ENCODE results near the gene MMP12. TPM values are rescaled to one million over a fixed set of nuclear protein-coding genes. Genes with fewer than 3 reads are reported as not detected.

The MMP12 gene
- total and polyA plus RNA-seq, 3 donors from 2014 or later = 0.25 to 0.61 TPM; not detected in 1

- Histone ChIP-seq H3K4me1 (no peaks in the 10 kb centered on the region), H3K27me3 (no peaks in the 10 kb centered on the region), H3K27ac (no peak overlapping the region), H3K9me3 (no peaks in the 10 kb centered on the region), H3K4me3 (no peak overlapping the region), H3K36me3 (ENCODE audit: low read depth, missing control alignments) (no peaks in the 10 kb centered on the region)
- intact Hi-C loops (cut with DNase I; ENCODE audit: low total_unique reads) = no loop called here
- 76 to 86% methylated on average over 2 of the region's 2 CpGs for WGBS, 2 donors
- no peak for DNase-seq
- TF ChIP-seq POLR2A (IDR thresholded peaks at IDR 0.05) (no peak), CTCF (IDR thresholded peaks at IDR 0.05) (no peak)
Observed at GRCh38 chr11:102837646-102838045, 37.1 kb downstream of the MMP12 start.

DNA sequence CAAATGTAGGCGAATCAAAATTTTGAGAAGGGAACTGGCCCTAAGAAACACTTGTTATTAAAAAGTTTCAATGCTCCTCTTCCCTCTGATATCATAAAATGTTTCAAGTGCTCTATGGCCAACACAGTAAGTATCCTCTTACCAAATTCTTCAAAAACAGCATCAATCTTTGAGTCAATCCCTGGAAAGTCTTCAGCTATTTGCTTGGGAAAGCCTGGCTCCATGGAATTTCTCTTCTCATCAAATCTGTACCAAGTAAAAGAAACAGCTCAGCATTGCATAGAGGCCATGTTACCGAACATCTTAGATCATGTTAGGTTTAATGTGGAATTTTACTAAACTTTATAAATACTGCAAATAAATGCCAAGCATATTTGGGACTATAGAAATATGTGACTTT is 37.6 kb downstream of the MMP12 start:
- Histone ChIP-seq H3K9me3 (no peaks in the 10 kb centered on the region), H3K36me3 (ENCODE audit: low read depth, missing control alignments) (no peaks in the 10 kb centered on the region), H3K27ac (no peak overlapping the region), H3K4me3 (no peak overlapping the region), H3K27me3 (no peaks in the 10 kb centered on the region), H3K4me1 (no peaks in the 10 kb centered on the region)
- WGBS, 2 donors = 90 to 96% methylated on average over 2 of the region's 2 CpGs
- intact Hi-C loops (cut with DNase I; ENCODE audit: low total_unique reads) = no loop called here
- TF ChIP-seq CTCF (IDR thresholded peaks at IDR 0.05) (no peak), POLR2A (IDR thresholded peaks at IDR 0.05) (no peak)
- no peak for DNase-seq

GRCh38 chr11:102836290-102836875 is 38.4 kb downstream of the MMP12 start:
- H3K27ac ChIP-seq = no peak overlapping the region
- WGBS, 2 donors = 63 to 68% methylated on average over 3 of the region's 3 CpGs
- intact Hi-C loops (cut with DNase I; ENCODE audit: low total_unique reads) = no loop called here
- H3K4me3 ChIP-seq = no peak overlapping the region
- H3K4me1 ChIP-seq = no peaks in the 10 kb centered on the region
- no peaks in the 10 kb centered on the region for H3K36me3 ChIP-seq (ENCODE audit: low read depth, missing control alignments)
- no peaks in the 10 kb centered on the region for H3K27me3 ChIP-seq
- TF ChIP-seq CTCF (IDR thresholded peaks at IDR 0.05) (no peak), POLR2A (IDR thresholded peaks at IDR 0.05) (no peak)
- H3K9me3 ChIP-seq = no peaks in the 10 kb centered on the region
- no peak for DNase-seq

DNA sequence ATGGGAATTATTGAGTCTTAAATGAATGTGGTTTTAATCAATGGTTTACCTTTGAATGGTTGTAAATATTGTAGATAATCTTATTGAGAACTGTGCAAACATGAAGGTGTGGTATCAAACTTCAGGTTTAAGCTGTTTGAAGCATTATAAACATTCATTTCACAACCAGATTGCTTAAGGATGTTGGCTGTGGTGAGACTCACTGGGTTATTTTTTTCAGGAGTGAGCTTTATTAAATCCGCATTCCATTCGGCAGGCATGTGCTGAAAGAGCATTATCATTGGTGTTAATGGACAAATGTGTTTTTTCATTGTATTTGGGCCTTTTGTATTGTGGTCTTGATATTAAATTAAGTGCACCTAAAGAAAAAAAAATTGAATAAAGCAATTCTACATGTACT is 41.1 kb downstream of the MMP12 start:
- Histone ChIP-seq H3K27me3 (no peaks in the 10 kb centered on the region), H3K9me3 (no peaks in the 10 kb centered on the region), H3K27ac (no peak overlapping the region), H3K4me1 (no peaks in the 10 kb centered on the region), H3K36me3 (ENCODE audit: low read depth, missing control alignments) (no peaks in the 10 kb centered on the region), H3K4me3 (no peak overlapping the region)
- no peak for TF ChIP-seq POLR2A (IDR thresholded peaks at IDR 0.05)
- no peak for TF ChIP-seq CTCF (IDR thresholded peaks at IDR 0.05)
- intact Hi-C loops (cut with DNase I; ENCODE audit: low total_unique reads) = no loop called here
- 86 to 93% methylated on average over 2 of the region's 2 CpGs for WGBS, 2 donors
- no peak for DNase-seq

GRCh38 chr11:102832612-102833011 is 42.2 kb downstream of the MMP12 start:
- intact Hi-C loops (cut with DNase I; ENCODE audit: low total_unique reads) = no loop called here
- DNase-seq = no peak
- no peaks in the 10 kb centered on the region for H3K4me1 ChIP-seq
- no peaks in the 10 kb centered on the region for H3K27me3 ChIP-seq
- no peak overlapping the region for H3K27ac ChIP-seq
- H3K9me3 ChIP-seq = no peaks in the 10 kb centered on the region
- WGBS, 2 donors = 60 to 73% methylated on average over 7 of the region's 7 CpGs
- peak overlapping the region in 1 of 2 donors; percentile 17 for H3K4me3 ChIP-seq
- no peaks in the 10 kb centered on the region for H3K36me3 ChIP-seq (ENCODE audit: low read depth, missing control alignments)
- TF ChIP-seq CTCF (IDR thresholded peaks at IDR 0.05) = no peak
- no peak for TF ChIP-seq POLR2A (IDR thresholded peaks at IDR 0.05)

Measured in testis (tissue), 3 donors.